CD8-positive, alpha-beta memory T cell (primary cell): ENCODE results near the gene ARX. TPM values are rescaled to one million over a fixed set of nuclear protein-coding genes. Genes with fewer than 3 reads are reported as not detected.

ENCODE experiments used
- CTCF ChIA-PET: fragments of 350-600 bp; sonication (Branson Sonifier 250); formaldehyde crosslinking; loops from one replicate; lab custom pipeline; 2021; ENCODE audit warnings: antibody characterized with exemption; lab: Charles Lee
- POLR2A ChIA-PET: fragments of 350-600 bp; sonication (Branson Sonifier 250); formaldehyde crosslinking; loops from one replicate; lab custom pipeline; 2021; ENCODE audit warnings: antibody characterized with exemption; lab: Charles Lee
- DNase-seq, 5 donors: peaks; one replicate each; pipeline versions ENCODE4 v3.0.0 to v3.0.0-alpha.2; 2020 to 2022; ENCODE audit warnings: mixed read lengths in 1 of 5
- H3K27ac ChIP-seq: one replicate; pipeline ENCODE4 v1.7.0; 2013; ENCODE audit warnings: low read depth, mild to moderate bottlenecking, low read length, moderate library complexity
- H3K27me3 ChIP-seq: 2 replicates; pipeline ENCODE4 v1.7.0; 2013; ENCODE audit warnings: low read length, mild to moderate bottlenecking; ENCODE audit not compliant: insufficient read depth, poor library complexity, severe bottlenecking
- H3K36me3 ChIP-seq: 2 replicates; pipeline ENCODE4 v1.7.0; 2013; ENCODE audit warnings: mild to moderate bottlenecking, low read length, moderate library complexity; ENCODE audit not compliant: insufficient read depth
- H3K4me1 ChIP-seq: 2 replicates; pipeline ENCODE4 v1.7.0; 2013; ENCODE audit warnings: mild to moderate bottlenecking, low read length, moderate library complexity; ENCODE audit not compliant: insufficient read depth
- H3K4me3 ChIP-seq: 2 replicates; pipeline ENCODE4 v1.7.0; 2013; ENCODE audit warnings: mild to moderate bottlenecking, low read length
- H3K9me3 ChIP-seq: 2 replicates; pipeline ENCODE4 v1.7.0; 2013; ENCODE audit warnings: mild to moderate bottlenecking, low read length
- H3K27ac Mint-ChIP-seq, 8 donors: one replicate each; pipeline ENCODE4 v1.8.0; 2020 to 2021; ENCODE audit warnings: mixed read lengths in 8 of 8, mild to moderate bottlenecking in 6 of 8, inconsistent platforms in 3 of 8, moderate library complexity in 3 of 8
- H3K27me3 Mint-ChIP-seq, 2 donors: one replicate each; pipeline ENCODE4 v1.8.0; 2020 to 2021; ENCODE audit warnings: mixed read lengths in 2 of 2, mild to moderate bottlenecking in 1 of 2, moderate library complexity in 1 of 2
- H3K36me3 Mint-ChIP-seq, 3 donors: one replicate each; pipeline ENCODE4 v1.8.0; 2020 to 2021; ENCODE audit warnings: mixed read lengths in 3 of 3, inconsistent platforms in 1 of 3, mild to moderate bottlenecking in 1 of 3
- H3K4me1 Mint-ChIP-seq, 3 donors: one replicate each; pipeline ENCODE4 v1.8.0; 2020 to 2021; ENCODE audit warnings: mixed read lengths in 3 of 3, inconsistent platforms in 1 of 3, mild to moderate bottlenecking in 1 of 3
- H3K4me3 Mint-ChIP-seq, 7 donors: one replicate each; pipeline ENCODE4 v1.8.0; 2020 to 2021; ENCODE audit warnings: mixed read lengths in 7 of 7, mild to moderate bottlenecking in 6 of 7, moderate library complexity in 4 of 7, inconsistent platforms in 2 of 7
- H3K9me3 Mint-ChIP-seq, 5 donors: one replicate each; pipeline ENCODE4 v1.8.0; 2020 to 2022; ENCODE audit warnings: mixed read lengths in 5 of 5, mild to moderate bottlenecking in 3 of 5, moderate library complexity in 2 of 5, inconsistent platforms in 1 of 5
- polyA plus RNA-seq: library from polyadenylated mRNA; unstranded; fragments of 300-500 nt; fragmentation: Illumina TruSeq; gene quantifications from one replicate; pipeline ENCODE4 v1.2.3, GENCODE V29; 2021
- total RNA-seq, 2 experiments: library from RNA; stranded (reverse); gene quantifications; one replicate each; pipeline ENCODE4 v1.2.3, GENCODE V29; 2021

The ARX gene
- total and polyA plus RNA-seq, 3 experiments from 2014 or later = not detected

- no peaks in the 10 kb centered on the region for H3K4me1 ChIP-seq
- peak overlapping the region in 2 of 7 donors; percentile 54 to 80 for H3K4me3 Mint-ChIP-seq
- H3K9me3 Mint-ChIP-seq = peaks cover 0 to 5% (median 0%) of the 10 kb centered on the region in 5 donors
- H3K36me3 ChIP-seq = no peaks in the 10 kb centered on the region
- no peak for DNase-seq
- POLR2A ChIA-PET = no interaction called here
- no peaks in the 10 kb centered on the region for H3K9me3 ChIP-seq
- H3K36me3 Mint-ChIP-seq = no peaks in the 10 kb centered on the region
- no peak overlapping the region for H3K27ac Mint-ChIP-seq
- H3K27ac ChIP-seq = no peak overlapping the region
- no peaks in the 10 kb centered on the region for H3K27me3 ChIP-seq
- CTCF ChIA-PET = no interaction called here
- H3K27me3 Mint-ChIP-seq = peaks cover 30 to 35% of the 10 kb centered on the region in 2 donors
- no peak overlapping the region for H3K4me3 ChIP-seq
- H3K4me1 Mint-ChIP-seq = peaks cover 11 to 26% (median 25%) of the 10 kb centered on the region in 3 donors
Measured at GRCh38 chrX:25002661-25003020, 13.1 kb downstream of the ARX start.

- Mint-ChIP-seq H3K4me1 (peaks cover 11 to 26% (median 25%) of the 10 kb centered on the region in 3 donors), H3K36me3 (no peaks in the 10 kb centered on the region), H3K9me3 (peaks cover 0 to 5% (median 0%) of the 10 kb centered on the region in 5 donors), H3K27ac (no peak overlapping the region), H3K27me3 (peaks cover 27 to 33% of the 10 kb centered on the region in 2 donors), H3K4me3 (peak overlapping the region in 1 of 7 donors; percentile 21)
- DNase-seq = no peak
- Histone ChIP-seq H3K9me3 (no peaks in the 10 kb centered on the region), H3K4me3 (no peak overlapping the region), H3K27me3 (no peaks in the 10 kb centered on the region), H3K36me3 (no peaks in the 10 kb centered on the region), H3K4me1 (no peaks in the 10 kb centered on the region), H3K27ac (no peak overlapping the region)
- POLR2A ChIA-PET = no interaction called here
- CTCF ChIA-PET = no interaction called here
Measured at GRCh38 chrX:25001808-25002660, 13.7 kb downstream of the ARX start.

DNA sequence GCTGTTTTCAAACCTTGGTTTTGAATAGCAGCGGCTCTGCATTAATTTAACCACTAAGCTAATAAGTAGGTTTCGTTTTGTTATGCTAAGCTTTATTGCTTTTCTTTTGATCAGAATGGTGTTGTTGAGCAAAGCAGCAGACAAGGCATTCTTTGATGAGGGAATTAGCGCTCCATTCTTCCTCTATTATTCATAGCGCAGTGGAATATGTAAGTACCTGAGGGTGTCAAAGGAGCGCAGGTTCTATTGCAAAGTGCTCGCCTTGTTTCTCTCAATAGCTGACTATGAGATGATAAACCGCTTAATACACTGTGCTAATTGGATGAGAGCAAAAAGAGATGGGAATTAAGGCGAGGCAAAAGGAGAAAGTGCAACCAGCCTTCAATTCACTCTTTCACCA lies 16.3 kb downstream of the ARX start:
- Histone ChIP-seq H3K27me3 (no peaks in the 10 kb centered on the region), H3K9me3 (no peaks in the 10 kb centered on the region), H3K4me1 (no peaks in the 10 kb centered on the region), H3K36me3 (no peaks in the 10 kb centered on the region), H3K4me3 (no peak overlapping the region), H3K27ac (no peak overlapping the region)
- CTCF ChIA-PET = no interaction called here
- Mint-ChIP-seq H3K4me3 (no peak overlapping the region), H3K9me3 (peaks cover 0 to 3% (median 0%) of the 10 kb centered on the region in 5 donors), H3K27ac (no peak overlapping the region), H3K4me1 (peaks cover 6 to 15% (median 11%) of the 10 kb centered on the region in 3 donors), H3K36me3 (peaks cover 0 to 5% (median 0%) of the 10 kb centered on the region in 3 donors), H3K27me3 (peaks cover 15 to 22% of the 10 kb centered on the region in 2 donors)
- DNase-seq = no peak
- POLR2A ChIA-PET = no interaction called here

GRCh38 chrX:24996096-24996709 lies 19.6 kb downstream of the ARX start:
- Mint-ChIP-seq H3K4me1 (no peaks in the 10 kb centered on the region), H3K27ac (no peak overlapping the region), H3K9me3 (no peaks in the 10 kb centered on the region), H3K27me3 (peaks cover 1 to 13% of the 10 kb centered on the region in 2 donors), H3K4me3 (no peak overlapping the region), H3K36me3 (peaks cover 0 to 6% (median 3%) of the 10 kb centered on the region in 3 donors)
- H3K9me3 ChIP-seq = no peaks in the 10 kb centered on the region
- CTCF ChIA-PET = no interaction called here
- H3K36me3 ChIP-seq = no peaks in the 10 kb centered on the region
- POLR2A ChIA-PET = no interaction called here
- no peaks in the 10 kb centered on the region for H3K4me1 ChIP-seq
- no peak overlapping the region for H3K4me3 ChIP-seq
- no peak for DNase-seq
- no peaks in the 10 kb centered on the region for H3K27me3 ChIP-seq
- H3K27ac ChIP-seq = no peak overlapping the region

- H3K27ac ChIP-seq = no peak overlapping the region
- no peaks in the 10 kb centered on the region for H3K9me3 Mint-ChIP-seq
- peaks cover 0 to 9% of the 10 kb centered on the region in 2 donors for H3K27me3 Mint-ChIP-seq
- DNase-seq = no peak
- POLR2A ChIA-PET = no interaction called here
- no peak overlapping the region for H3K4me3 Mint-ChIP-seq
- H3K4me3 ChIP-seq = no peak overlapping the region
- no peaks in the 10 kb centered on the region for H3K4me1 ChIP-seq
- H3K4me1 Mint-ChIP-seq = no peaks in the 10 kb centered on the region
- no peaks in the 10 kb centered on the region for H3K27me3 ChIP-seq
- no peaks in the 10 kb centered on the region for H3K9me3 ChIP-seq
- H3K36me3 Mint-ChIP-seq = peaks cover 0 to 6% (median 3%) of the 10 kb centered on the region in 3 donors
- no peak overlapping the region for H3K27ac Mint-ChIP-seq
- CTCF ChIA-PET = no interaction called here
- H3K36me3 ChIP-seq = no peaks in the 10 kb centered on the region
Measured at GRCh38 chrX:24993879-24994278, 21.9 kb downstream of the ARX start.

DNA sequence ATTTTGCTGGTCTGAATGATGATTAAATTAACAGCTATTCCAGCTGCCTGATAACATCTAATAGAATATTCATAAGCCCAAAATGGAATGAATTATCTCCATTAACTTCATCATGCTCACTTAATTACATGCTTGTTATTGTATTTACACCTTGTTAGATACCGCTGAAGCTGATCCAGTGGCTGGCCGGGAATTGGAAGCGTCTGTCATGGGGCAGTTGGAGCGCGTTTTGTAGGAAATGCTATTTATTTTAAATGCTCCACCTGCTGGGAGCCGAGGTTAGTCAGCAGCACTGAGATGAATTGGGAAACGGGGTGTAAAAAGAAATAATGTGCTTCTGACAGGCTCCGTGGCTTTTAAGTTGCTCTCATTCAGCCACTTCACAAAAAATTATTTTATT lies 25.2 kb downstream of the ARX start:
- H3K27ac ChIP-seq = no peak overlapping the region
- ChIA-PET CTCF (no interaction called here), POLR2A (no interaction called here)
- Mint-ChIP-seq H3K9me3 (no peaks in the 10 kb centered on the region), H3K27ac (no peak overlapping the region), H3K27me3 (peaks cover 0 to 12% of the 10 kb centered on the region in 2 donors), H3K4me1 (no peaks in the 10 kb centered on the region), H3K36me3 (peaks cover 0 to 7% (median 3%) of the 10 kb centered on the region in 3 donors), H3K4me3 (no peak overlapping the region)
- no peak for DNase-seq
- H3K36me3 ChIP-seq = no peaks in the 10 kb centered on the region
- no peaks in the 10 kb centered on the region for H3K9me3 ChIP-seq
- H3K27me3 ChIP-seq = no peaks in the 10 kb centered on the region
- H3K4me3 ChIP-seq = no peak overlapping the region
- H3K4me1 ChIP-seq = no peaks in the 10 kb centered on the region

DNA sequence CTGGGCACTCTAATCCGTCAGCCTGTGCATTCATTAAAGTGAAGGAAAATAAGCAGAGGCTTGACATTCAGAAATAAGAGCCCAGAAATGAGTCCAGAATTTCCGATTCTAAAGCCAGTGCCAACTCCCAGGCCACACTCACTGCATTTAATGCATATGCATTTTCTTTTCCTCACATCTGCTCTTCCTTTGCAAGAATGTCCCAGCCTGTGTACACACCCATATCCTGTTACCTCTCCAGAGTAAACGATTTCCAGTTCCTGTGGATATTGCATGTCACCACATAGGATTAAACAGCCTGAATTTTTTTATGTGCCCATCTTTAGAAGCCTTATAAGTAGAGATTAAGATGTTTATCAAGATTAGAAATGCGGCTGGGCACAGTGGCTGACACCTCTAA lies 27.5 kb downstream of the ARX start:
- H3K27ac Mint-ChIP-seq = peak overlapping the region in 1 of 8 donors; percentile 2
- Histone ChIP-seq H3K4me1 (no peaks in the 10 kb centered on the region), H3K27ac (no peak overlapping the region), H3K27me3 (no peaks in the 10 kb centered on the region), H3K36me3 (no peaks in the 10 kb centered on the region), H3K4me3 (no peak overlapping the region), H3K9me3 (no peaks in the 10 kb centered on the region)
- H3K27me3 Mint-ChIP-seq = peaks cover 0 to 10% of the 10 kb centered on the region in 2 donors
- no peak for DNase-seq
- ChIA-PET CTCF (no interaction called here), POLR2A (no interaction called here)
- H3K9me3 Mint-ChIP-seq = no peaks in the 10 kb centered on the region
- H3K4me3 Mint-ChIP-seq = no peak overlapping the region
- no peaks in the 10 kb centered on the region for H3K4me1 Mint-ChIP-seq
- H3K36me3 Mint-ChIP-seq = peaks cover 0 to 7% (median 3%) of the 10 kb centered on the region in 3 donors

DNA sequence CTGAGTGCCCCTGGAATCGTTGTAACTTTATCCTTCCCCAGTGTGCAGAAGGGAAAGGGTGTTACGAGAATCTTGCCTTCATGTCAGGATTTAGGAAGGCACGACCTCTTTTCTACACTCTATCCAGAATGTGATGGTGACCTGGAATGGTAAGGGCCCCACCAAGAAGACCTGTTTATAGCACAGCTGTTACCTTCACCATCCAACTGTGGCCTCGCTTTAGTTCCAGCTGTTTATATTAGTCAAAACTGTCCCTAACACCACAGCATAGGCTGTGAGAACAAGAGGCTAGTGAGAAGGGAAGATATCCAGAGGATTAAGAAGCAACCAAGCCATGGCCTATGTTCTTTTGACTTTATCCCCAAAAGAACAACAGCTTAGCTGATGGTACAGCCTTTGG lies 28.0 kb downstream of the ARX start:
- H3K27ac ChIP-seq = no peak overlapping the region
- H3K4me3 ChIP-seq = no peak overlapping the region
- H3K4me1 ChIP-seq = no peaks in the 10 kb centered on the region
- ChIA-PET CTCF (no interaction called here), POLR2A (no interaction called here)
- DNase-seq = no peak
- no peaks in the 10 kb centered on the region for H3K36me3 ChIP-seq
- H3K27ac Mint-ChIP-seq = no peak overlapping the region
- no peaks in the 10 kb centered on the region for H3K9me3 ChIP-seq
- H3K4me3 Mint-ChIP-seq = no peak overlapping the region
- peaks cover 0 to 6% of the 10 kb centered on the region in 2 donors for H3K27me3 Mint-ChIP-seq
- H3K9me3 Mint-ChIP-seq = no peaks in the 10 kb centered on the region
- no peaks in the 10 kb centered on the region for H3K4me1 Mint-ChIP-seq
- peaks cover 0 to 7% (median 3%) of the 10 kb centered on the region in 3 donors for H3K36me3 Mint-ChIP-seq
- no peaks in the 10 kb centered on the region for H3K27me3 ChIP-seq
